Activated T-helper 9 cell treated with anti-CD3 and anti-CD28 coated beads, Interleukin-2, amount 50 U/mL, for 16 hours (primary cell): Measurements from ENCODE around the gene HABP4.

Experiments
- DNase-seq: peaks from one replicate; pipeline ENCODE4 v3.0.0-alpha.2; 2020; ENCODE audit warnings: low read depth

HABP4 gene

GRCh38 chr9:96523374-96523773, 73.4 kb downstream of the HABP4 start:
- no peak for DNase-seq

GRCh38 chr9:96524045-96524444, 74.1 kb downstream of the HABP4 start:
- no peak for DNase-seq

- DNase-seq: no peak
These were observed 74.8 kb downstream of the HABP4 start for GRCh38 chr9:96524764-96525163.

- DNase-seq: no peak
These were observed 82.2 kb downstream of the HABP4 start for GRCh38 chr9:96532173-96532572.

GRCh38 chr9:96540106-96540505, 90.1 kb downstream of the HABP4 start:
- no peak for DNase-seq
